GM19463 (cell line): ENCODE data around the gene XPO6.

Source experiments
- ATAC-seq: cut with Tn5 transposase; IDR thresholded peaks from one replicate; pipeline ENCODE4 v1.9.1; 2021; ENCODE audit warnings: mild to moderate bottlenecking, moderate library complexity; ENCODE audit not compliant: unreplicated experiment

The XPO6 gene

GRCh38 chr16:28186752-28187151 lies 25.0 kb downstream of the XPO6 start:
- ATAC-seq: no peak

- ATAC-seq: no peak
Measured at GRCh38 chr16:28185696-28186095, 26.1 kb downstream of the XPO6 start.

DNA sequence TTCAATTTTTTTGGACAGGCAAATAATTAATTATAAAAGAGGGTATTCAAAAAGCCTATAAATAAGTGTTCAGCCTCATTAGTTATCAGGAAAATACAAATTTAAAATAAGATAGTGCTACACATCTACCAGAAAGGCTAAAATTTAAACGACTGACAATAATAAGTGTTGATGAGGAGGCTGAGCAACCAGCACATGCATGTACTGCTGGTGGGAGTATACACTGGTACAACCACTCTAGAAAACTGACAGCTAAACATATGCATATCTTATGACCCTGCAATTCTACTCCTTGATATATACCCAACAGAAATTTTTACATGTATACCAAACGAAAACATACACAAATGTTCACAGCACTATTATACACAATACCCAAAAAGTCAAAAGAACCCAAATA lies 27.1 kb downstream of the XPO6 start:
- no peak for ATAC-seq

GRCh38 chr16:28183930-28184329 lies 27.8 kb downstream of the XPO6 start:
- no peak for ATAC-seq

DNA sequence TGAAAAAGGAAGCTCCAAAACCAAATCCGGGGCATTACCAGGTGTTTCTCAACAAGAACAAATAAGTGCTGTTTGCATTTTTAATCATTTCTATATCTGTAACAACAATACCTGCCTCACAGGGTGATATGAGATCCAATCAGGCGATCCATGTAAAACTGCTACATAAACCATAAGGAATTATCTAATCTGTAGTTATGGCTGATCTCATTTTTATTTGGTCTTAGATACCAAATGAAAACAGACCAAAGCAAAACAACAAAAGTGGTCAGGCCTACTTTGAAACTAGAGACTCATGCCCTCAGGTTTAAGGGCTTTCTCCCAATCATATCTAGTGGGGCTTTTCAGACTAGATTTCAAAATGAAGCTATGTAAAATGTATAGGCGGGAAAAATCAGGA lies 28.3 kb downstream of the XPO6 start:
- no peak for ATAC-seq

GRCh38 chr16:28182801-28183200 lies 29.0 kb downstream of the XPO6 start:
- no peak for ATAC-seq

DNA sequence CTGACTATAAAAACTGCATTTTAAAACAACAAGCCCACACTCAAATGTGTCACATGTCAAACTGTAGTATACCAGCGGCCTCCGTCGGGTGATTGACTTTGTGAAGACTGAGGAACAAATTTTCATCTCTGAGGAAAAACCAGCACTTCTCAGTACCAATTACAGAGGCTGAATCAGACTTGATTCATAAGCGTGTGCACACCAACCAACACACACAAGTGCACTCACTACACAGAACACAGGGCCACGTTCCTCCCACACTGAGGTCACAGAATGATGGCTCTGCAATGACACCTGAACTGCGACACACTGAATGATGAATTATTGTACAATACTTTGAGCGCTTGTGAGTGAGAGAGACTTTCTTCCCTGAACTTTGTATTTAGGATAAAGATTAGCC lies 29.6 kb downstream of the XPO6 start:
- no peak for ATAC-seq

DNA sequence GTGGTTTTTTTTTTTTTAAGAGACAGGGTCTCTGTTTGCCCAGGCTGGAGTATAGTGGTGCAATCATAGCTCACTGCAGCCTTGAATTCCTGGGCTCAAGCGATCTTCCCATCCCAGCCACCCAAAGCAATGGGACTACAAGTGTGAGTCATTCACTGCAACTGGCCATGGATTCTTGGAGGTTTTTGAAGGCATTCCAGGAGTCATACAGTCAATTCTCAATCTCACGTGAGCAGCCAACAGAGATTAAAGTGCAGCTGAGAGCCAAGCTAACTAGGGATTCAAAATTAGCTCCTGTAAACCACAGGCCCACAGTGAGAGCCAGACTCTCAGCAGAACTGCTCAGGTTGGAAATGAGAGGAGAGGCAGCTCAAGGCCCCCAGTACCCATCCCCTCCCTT lies 30.2 kb downstream of the XPO6 start:
- no peak for ATAC-seq

DNA sequence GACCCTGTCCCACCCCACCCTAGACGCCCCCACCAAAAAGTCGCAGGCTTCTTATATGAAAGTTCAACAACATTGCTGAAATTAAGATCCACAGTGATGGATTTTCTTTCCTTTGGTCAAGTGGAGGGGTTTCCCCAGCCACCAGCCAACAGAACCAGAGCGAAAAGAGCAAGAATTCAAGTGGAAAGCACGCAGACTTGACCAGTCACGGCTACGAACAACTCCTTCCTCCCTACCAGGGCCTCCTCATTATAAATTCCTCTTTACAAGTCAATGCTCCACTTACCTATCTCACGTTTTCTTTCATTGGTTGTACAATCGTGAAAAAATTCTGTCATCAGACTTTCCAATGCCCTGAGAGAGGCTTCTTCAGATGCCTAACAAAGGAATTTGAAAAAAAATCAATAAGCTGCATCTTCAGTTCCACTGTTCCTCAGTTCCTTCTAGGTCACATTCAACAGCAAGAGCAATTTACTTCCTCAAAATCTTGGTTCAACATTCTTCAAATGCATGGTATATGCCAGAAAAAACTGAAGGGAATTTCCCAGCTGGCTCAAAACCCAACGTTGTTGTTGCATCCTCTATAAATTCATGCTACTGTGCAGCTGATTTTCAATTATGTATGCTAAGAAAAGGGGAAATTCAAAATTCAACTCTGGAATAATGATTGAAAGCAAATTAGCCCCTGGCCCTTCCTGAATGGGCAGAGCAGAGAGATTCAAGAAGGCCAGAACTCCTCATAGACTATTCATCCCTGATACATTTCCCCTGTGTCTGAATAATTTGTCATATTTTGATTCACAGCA lies 30.9 kb downstream of the XPO6 start:
- no peak for ATAC-seq

DNA sequence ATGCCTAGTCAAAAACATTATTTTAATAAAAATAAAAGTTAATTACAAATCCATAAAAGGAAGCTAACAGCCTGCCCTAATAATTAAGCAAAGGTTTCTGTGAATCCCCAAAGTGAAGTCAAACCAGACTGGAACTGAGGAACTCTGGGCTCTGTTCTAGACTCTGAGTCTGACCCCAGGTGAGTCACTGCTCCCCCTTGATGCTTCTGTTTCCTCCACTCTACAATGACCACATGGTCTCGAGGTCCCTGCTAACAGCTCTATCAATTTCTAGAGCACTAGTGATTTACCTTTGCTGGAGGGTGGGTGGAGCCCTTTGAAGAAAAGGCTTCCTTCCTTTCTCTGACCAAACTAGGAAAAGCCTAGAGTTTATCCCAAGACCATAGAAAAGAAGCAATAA lies 32.4 kb downstream of the XPO6 start:
- no peak for ATAC-seq

- ATAC-seq: no peak
Measured at GRCh38 chr16:28175715-28176114, 36.0 kb downstream of the XPO6 start.

DNA sequence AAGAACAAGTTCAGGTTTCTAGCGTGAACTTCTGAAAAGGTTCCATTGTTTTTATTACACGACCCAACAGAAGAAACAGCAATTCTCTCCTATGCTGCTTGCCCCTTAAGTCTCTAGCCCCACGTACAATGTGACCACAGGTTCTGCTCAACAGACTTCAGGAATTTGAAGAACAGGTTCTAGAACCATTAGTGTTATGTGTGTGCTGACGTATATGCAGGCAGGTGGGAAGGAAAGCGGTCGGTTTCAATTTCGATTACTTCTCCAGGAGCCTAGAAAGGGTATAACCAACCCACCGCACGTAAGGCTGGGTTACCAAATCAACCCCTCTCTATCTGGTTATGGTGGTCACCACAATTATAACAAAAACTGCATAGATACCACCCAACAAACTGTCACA lies 39.4 kb downstream of the XPO6 start:
- ATAC-seq: no peak

- no peak for ATAC-seq
Measured at GRCh38 chr16:28171816-28172215, 39.9 kb downstream of the XPO6 start.

- no peak for ATAC-seq
Measured at GRCh38 chr16:28168991-28169554, 42.7 kb downstream of the XPO6 start.

DNA sequence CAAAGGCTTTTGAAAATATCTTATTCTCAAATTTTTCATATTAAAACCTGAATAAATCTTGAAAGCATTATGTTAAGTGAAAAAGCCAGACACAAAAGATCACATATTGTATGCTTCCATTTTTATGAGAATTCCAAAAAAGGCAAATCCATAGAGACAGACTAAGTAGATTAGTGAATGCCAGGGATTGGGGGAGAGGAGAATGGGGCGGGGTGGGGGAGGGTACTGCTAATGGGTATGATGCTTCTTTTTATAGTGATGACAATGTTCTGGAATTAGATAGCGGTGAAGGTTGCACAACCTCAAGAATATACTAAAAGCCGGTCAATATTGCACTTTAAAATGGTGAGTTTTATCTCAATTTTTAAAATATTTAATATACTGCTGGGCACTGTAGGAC lies 44.0 kb downstream of the XPO6 start:
- ATAC-seq: no peak

DNA sequence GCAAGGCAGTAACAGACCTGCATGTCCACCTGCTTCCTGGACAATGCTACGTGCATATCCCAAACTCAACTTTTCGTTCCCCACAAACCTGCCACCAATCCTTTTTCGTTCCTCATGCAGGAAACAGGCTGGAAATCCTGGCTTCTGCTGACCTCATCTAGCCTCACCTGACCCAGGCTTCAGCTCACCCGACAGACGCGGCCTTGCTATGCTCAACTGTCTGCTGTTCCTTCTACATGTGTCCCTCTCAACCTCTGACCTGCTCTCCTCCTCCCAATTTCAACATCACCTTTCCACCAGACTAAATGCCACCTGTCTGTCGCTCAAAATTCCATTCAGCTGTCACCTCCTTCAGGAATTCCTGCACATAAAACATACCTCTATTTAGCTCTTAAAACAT lies 44.5 kb downstream of the XPO6 start:
- ATAC-seq: no peak

DNA sequence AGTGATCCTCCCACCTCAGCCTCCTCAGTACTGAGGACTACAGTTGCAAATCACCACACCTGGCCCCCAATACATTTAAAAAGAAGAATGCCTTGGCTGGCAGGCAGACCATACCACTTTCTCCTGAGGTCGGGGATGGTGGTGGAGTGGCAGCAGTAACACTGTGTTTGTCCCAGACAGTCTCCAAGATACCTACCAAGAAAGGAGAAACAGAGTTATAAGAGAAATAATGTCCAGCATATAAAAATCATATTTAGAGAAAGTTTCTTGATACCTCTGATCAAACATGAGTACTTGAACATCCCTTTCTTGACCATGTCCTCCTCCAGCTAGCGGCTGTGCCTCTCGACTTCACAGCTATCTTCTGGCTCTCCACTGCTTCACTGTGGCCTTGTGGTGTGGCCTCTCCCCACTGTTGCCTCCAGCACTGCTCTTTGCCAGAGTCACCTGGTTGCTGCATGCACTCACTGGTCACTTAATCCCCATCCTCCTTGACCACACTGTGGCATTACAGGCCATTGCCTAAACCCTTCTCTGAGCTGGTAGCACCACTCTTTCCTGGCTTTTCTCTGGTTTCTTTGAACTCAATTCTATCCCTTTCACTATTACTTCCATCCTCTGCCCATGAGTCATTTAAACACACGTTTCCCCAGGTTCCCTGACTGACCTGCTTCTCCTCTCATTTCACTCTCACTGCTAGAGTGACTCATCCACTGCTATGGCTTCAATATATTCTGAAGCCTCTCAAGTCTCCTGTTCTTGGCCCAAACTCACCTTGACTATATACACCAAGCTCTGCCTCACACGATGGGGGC lies 45.2 kb downstream of the XPO6 start:
- ATAC-seq: no peak

DNA sequence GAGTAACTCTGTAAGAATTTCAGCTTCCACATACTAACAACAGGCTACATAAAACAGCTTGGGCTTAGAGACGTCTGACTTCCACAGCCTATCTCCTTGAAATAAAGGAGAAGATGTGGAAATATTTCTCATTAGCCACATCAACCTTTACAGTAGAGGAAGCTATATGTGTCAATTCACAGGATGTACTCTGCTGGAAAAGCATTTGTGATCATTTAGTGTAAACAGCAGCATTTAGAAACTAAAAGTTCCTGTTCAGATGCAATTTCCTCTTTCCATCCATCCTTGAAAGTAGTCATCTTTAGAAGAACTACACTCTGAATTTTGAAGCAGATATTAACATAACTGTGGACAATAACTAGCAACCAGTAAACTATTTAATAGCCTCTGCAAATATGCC lies 46.2 kb downstream of the XPO6 start:
- ATAC-seq: no peak

GRCh38 chr16:28164140-28164539 lies 47.6 kb downstream of the XPO6 start:
- ATAC-seq: no peak

DNA sequence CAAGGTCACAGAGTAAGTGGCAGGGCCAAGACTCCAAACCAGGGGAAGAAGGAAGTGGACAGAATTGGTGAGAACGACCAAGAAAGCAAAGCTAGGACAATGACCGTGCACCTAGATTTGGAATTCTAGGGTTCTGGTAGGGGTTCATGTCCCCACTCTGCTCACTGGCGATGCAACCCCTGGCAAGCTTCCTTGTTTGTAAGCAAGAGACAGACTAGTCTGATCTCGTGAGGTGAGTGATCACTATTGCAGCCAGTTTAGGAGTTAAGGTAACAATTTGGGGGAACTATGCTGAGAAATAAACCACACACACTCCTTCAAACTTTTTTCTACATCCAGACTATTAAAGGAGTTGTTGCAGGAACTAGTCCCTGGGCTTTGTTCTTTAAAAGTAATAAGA lies 48.1 kb downstream of the XPO6 start:
- no peak for ATAC-seq

DNA sequence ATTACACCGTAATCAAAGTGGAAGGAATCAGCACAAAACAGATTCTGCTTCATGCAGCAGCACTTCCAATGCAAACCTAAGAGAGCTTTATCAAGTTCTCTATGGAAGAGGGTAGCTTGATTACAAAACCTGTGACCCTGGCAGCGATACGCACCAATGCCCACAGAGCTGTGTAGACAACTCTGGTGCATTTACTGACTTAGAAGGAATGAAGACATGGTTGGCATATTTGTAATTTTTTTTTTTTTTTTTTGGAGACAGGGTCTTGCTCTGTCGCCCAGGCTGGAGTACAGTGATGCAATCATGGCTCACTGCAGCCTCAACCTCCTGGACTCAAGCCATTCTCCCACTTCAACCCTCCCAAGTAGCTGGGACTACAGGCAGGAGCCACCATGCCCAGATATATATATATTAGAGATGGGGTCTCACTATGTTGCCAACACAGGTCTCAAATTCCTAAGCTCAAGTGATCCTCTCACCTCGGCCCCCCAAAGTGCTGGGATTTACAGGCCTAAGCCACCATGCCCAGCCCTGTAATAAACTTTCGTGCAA lies 49.4 kb downstream of the XPO6 start:
- no peak for ATAC-seq

DNA sequence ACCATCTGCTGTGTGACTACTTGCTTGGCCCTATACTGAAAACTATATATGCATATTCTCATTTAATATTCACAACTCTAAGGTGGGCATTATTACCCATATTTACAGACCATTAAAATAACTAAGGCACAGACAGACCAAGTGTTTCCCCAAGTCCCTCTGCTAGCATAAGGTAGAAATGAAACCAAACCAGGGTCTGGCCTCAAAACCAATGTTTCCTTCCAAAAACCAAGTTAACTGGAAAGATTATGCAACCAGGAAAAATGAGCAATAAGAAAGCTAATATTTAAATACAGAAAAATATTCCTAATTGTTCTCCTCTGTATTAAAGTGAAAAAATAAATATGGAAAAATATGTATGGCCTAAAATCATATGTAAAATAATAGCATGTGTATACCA lies 50.1 kb downstream of the XPO6 start:
- no peak for ATAC-seq
